ENCODE data around the gene PAPPA.
A peak's percentile ranks its signal among the peaks of the same experiment; 100 is the strongest.

PAPPA gene

GRCh38 chr9:116145036-116145435 is 8.6 kb upstream of the PAPPA start:
- TF ChIP-seq FOXP2 (optimal IDR thresholded peaks at IDR 0.05; ENCODE audit: control extremely low read depth, extremely low read length, insufficient read depth) (no peak), POLR2AphosphoS5 (IDR thresholded peaks at IDR 0.05; ENCODE audit: borderline replicate concordance, low read depth, low read length) (no peak), EZH2 (IDR thresholded peaks at IDR 0.05) (no peak)
- Histone ChIP-seq H3K36me3 (ENCODE audit: insufficient read depth, low read length) (no peaks in the 10 kb centered on the region), H3K9ac (ENCODE audit: insufficient read length) (no peak overlapping the region), H3K9me3 (ENCODE audit: low read depth, low read length) (no peaks in the 10 kb centered on the region), H3K4me3 (no peak overlapping the region), H3K27ac (peak overlapping the region; percentile 4; the same call in 1 of the 2 replicates)
- no peak for DNase-seq (ENCODE audit: low read depth, low spot score)

- Histone ChIP-seq H3K4me3 (no peak overlapping the region), H3K36me3 (ENCODE audit: insufficient read depth, low read length) (no peaks in the 10 kb centered on the region), H3K9ac (ENCODE audit: insufficient read length) (no peak overlapping the region), H3K27ac (0 out of 2 replicates have a peak overlapping the region, but pooled peaks have one; percentile 35), H3K9me3 (ENCODE audit: low read depth, low read length) (no peaks in the 10 kb centered on the region)
- TF ChIP-seq POLR2AphosphoS5 (IDR thresholded peaks at IDR 0.05; ENCODE audit: borderline replicate concordance, low read depth, low read length) = no peak
- TF ChIP-seq EZH2 (IDR thresholded peaks at IDR 0.05) = no peak
- no peak for TF ChIP-seq FOXP2 (optimal IDR thresholded peaks at IDR 0.05; ENCODE audit: control extremely low read depth, extremely low read length, insufficient read depth)
- DNase-seq (ENCODE audit: low read depth, low spot score) = no peak
These were observed 5.8 kb upstream of the PAPPA start for GRCh38 chr9:116147821-116148220.

- Histone ChIP-seq H3K36me3 (ENCODE audit: insufficient read depth, low read length) (peaks cover under 1% of the 10 kb centered on the region; the same call in 1 of the 2 replicates), H3K9ac (ENCODE audit: insufficient read length) (no peak overlapping the region), H3K4me3 (no peak overlapping the region), H3K27ac (peak overlapping the region; percentile 77), H3K9me3 (ENCODE audit: low read depth, low read length) (no peaks in the 10 kb centered on the region)
- no peak for DNase-seq (ENCODE audit: low read depth, low spot score)
- TF ChIP-seq POLR2AphosphoS5 (IDR thresholded peaks at IDR 0.05; ENCODE audit: borderline replicate concordance, low read depth, low read length) (no peak), EZH2 (IDR thresholded peaks at IDR 0.05) (no peak), FOXP2 (optimal IDR thresholded peaks at IDR 0.05; ENCODE audit: control extremely low read depth, extremely low read length, insufficient read depth) (no peak)
These were observed 3.7 kb upstream of the PAPPA start for GRCh38 chr9:116149844-116150243.

GRCh38 chr9:116151199-116151598 is 2.4 kb upstream of the PAPPA start:
- no peak for DNase-seq (ENCODE audit: low read depth, low spot score)
- peaks cover 11% of the 10 kb centered on the region; the same call in 1 of the 2 replicates for H3K36me3 ChIP-seq (ENCODE audit: insufficient read depth, low read length)
- H3K4me3 ChIP-seq = peak overlapping the region; percentile 92
- H3K9ac ChIP-seq (ENCODE audit: insufficient read length) = peak overlapping the region; percentile 98
- H3K9me3 ChIP-seq (ENCODE audit: low read depth, low read length) = no peaks in the 10 kb centered on the region
- TF ChIP-seq FOXP2 (optimal IDR thresholded peaks at IDR 0.05; ENCODE audit: control extremely low read depth, extremely low read length, insufficient read depth) = no peak
- TF ChIP-seq EZH2 (IDR thresholded peaks at IDR 0.05) = no peak
- no peak for TF ChIP-seq POLR2AphosphoS5 (IDR thresholded peaks at IDR 0.05; ENCODE audit: borderline replicate concordance, low read depth, low read length)
- H3K27ac ChIP-seq = peak overlapping the region; percentile 97

- TF ChIP-seq EZH2 (IDR thresholded peaks at IDR 0.05) (no peak), POLR2AphosphoS5 (IDR thresholded peaks at IDR 0.05; ENCODE audit: borderline replicate concordance, low read depth, low read length) (no peak), FOXP2 (optimal IDR thresholded peaks at IDR 0.05; ENCODE audit: control extremely low read depth, extremely low read length, insufficient read depth) (no peak)
- peaks cover 15% of the 10 kb centered on the region; the same call in 1 of the 2 replicates for H3K36me3 ChIP-seq (ENCODE audit: insufficient read depth, low read length)
- DNase-seq (ENCODE audit: low read depth, low spot score) = no peak
- peak overlapping the region; percentile 98 for H3K9ac ChIP-seq (ENCODE audit: insufficient read length)
- H3K4me3 ChIP-seq = peak overlapping the region; percentile 92
- H3K27ac ChIP-seq = peak overlapping the region; percentile 97
- no peaks in the 10 kb centered on the region for H3K9me3 ChIP-seq (ENCODE audit: low read depth, low read length)
These were observed 1.6 kb upstream of the PAPPA start for GRCh38 chr9:116151966-116152381.

- H3K4me3 ChIP-seq = peak overlapping the region; percentile 92
- H3K36me3 ChIP-seq (ENCODE audit: insufficient read depth, low read length) = peaks cover 19% of the 10 kb centered on the region
- peak overlapping the region; percentile 97 for H3K27ac ChIP-seq
- DNase-seq (ENCODE audit: low read depth, low spot score) = no peak
- TF ChIP-seq FOXP2 (optimal IDR thresholded peaks at IDR 0.05; ENCODE audit: control extremely low read depth, extremely low read length, insufficient read depth) (no peak), POLR2AphosphoS5 (IDR thresholded peaks at IDR 0.05; ENCODE audit: borderline replicate concordance, low read depth, low read length) (no peak), EZH2 (IDR thresholded peaks at IDR 0.05) (no peak)
- no peaks in the 10 kb centered on the region for H3K9me3 ChIP-seq (ENCODE audit: low read depth, low read length)
- peak overlapping the region; percentile 98 for H3K9ac ChIP-seq (ENCODE audit: insufficient read length)
These were observed 1.2 kb upstream of the PAPPA start for GRCh38 chr9:116152390-116152789.

- Histone ChIP-seq H3K4me3 (peak overlapping the region; percentile 92), H3K9ac (ENCODE audit: insufficient read length) (peak overlapping the region; percentile 98), H3K27ac (peak overlapping the region; percentile 97), H3K36me3 (ENCODE audit: insufficient read depth, low read length) (peaks cover 26% of the 10 kb centered on the region), H3K9me3 (ENCODE audit: low read depth, low read length) (no peaks in the 10 kb centered on the region)
- no peak for DNase-seq (ENCODE audit: low read depth, low spot score)
- TF ChIP-seq POLR2AphosphoS5 (IDR thresholded peaks at IDR 0.05; ENCODE audit: borderline replicate concordance, low read depth, low read length) (peak; percentile 49; the same call in 1 of the 2 replicates), FOXP2 (optimal IDR thresholded peaks at IDR 0.05; ENCODE audit: control extremely low read depth, extremely low read length, insufficient read depth) (no peak)
These were observed 438 bp upstream of the PAPPA start for GRCh38 chr9:116152941-116153764.

GRCh38 chr9:116154334-116154975 is 864 bp downstream of the PAPPA start:
- peak overlapping the region; percentile 91 for H3K9ac ChIP-seq (ENCODE audit: insufficient read length)
- no peak for TF ChIP-seq FOXP2 (optimal IDR thresholded peaks at IDR 0.05; ENCODE audit: control extremely low read depth, extremely low read length, insufficient read depth)
- TF ChIP-seq POLR2AphosphoS5 (IDR thresholded peaks at IDR 0.05; ENCODE audit: borderline replicate concordance, low read depth, low read length) = no peak; the same call in 1 of the 2 replicates
- no peak for TF ChIP-seq EZH2 (IDR thresholded peaks at IDR 0.05)
- H3K4me3 ChIP-seq = peak overlapping the region; percentile 83
- DNase-seq (ENCODE audit: low read depth, low spot score) = no peak
- H3K36me3 ChIP-seq (ENCODE audit: insufficient read depth, low read length) = peaks cover 39% of the 10 kb centered on the region
- H3K27ac ChIP-seq = peak overlapping the region; percentile 94
- H3K9me3 ChIP-seq (ENCODE audit: low read depth, low read length) = no peaks in the 10 kb centered on the region
